ENCODE data around the gene TSSC4.

TSSC4 gene

DNA sequence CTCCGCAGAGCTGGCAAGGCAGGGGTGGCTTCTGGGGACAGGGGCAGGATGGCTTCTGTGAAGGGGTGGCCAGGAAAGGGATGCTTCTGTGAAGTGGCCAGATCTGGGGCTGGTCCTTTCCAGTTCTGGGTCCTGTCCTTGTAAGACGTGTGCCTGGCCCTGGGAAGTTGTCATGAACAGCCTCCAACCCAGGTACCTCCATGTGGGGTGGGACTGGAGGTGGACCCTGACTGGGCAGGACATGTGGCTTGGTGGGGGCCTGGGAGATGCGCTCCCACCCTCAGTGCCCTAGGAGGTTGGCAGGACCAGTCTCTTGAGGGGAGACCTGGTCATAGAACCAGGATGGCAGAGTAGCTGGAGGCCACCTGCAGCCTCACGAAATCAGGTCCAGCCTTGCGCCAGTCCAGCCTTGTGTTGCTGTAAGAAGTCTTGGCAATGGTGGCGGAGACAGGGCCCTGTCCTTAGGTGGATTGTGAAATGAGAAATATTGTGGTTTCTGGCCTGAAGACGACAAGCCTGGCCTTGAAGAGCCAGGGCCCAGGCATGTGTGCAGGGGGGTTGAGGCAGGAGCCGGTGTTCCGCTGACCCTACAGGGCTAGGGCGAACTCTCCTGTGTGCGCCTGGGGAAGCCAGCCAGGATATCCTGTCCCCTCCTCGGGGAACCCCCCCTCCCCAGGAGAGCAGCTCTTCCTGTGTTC is 46.9 kb downstream of the TSSC4 start:
- TF ChIP-seq, protein P1, sequence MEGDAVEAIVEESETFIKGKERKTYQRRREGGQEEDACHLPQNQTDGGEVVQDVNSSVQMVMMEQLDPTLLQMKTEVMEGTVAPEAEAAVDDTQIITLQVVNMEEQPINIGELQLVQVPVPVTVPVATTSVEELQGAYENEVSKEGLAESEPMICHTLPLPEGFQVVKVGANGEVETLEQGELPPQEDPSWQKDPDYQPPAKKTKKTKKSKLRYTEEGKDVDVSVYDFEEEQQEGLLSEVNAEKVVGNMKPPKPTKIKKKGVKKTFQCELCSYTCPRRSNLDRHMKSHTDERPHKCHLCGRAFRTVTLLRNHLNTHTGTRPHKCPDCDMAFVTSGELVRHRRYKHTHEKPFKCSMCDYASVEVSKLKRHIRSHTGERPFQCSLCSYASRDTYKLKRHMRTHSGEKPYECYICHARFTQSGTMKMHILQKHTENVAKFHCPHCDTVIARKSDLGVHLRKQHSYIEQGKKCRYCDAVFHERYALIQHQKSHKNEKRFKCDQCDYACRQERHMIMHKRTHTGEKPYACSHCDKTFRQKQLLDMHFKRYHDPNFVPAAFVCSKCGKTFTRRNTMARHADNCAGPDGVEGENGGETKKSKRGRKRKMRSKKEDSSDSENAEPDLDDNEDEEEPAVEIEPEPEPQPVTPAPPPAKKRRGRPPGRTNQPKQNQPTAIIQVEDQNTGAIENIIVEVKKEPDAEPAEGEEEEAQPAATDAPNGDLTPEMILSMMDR (IDR thresholded peaks at IDR 0.05): no peak
- Mint-ChIP-seq H3K27ac (no peak overlapping the region), H3K36me3 (ENCODE audit: low read depth) (no peaks in the 10 kb centered on the region), H3K9me3 (peaks cover 12% of the 10 kb centered on the region), H3K27me3 (ENCODE audit: low read depth, poor library complexity) (peaks cover 79% of the 10 kb centered on the region), H3K4me1 (peaks cover 3% of the 10 kb centered on the region), H3K4me3 (no peak overlapping the region)
- DNase-seq: no peak

DNA sequence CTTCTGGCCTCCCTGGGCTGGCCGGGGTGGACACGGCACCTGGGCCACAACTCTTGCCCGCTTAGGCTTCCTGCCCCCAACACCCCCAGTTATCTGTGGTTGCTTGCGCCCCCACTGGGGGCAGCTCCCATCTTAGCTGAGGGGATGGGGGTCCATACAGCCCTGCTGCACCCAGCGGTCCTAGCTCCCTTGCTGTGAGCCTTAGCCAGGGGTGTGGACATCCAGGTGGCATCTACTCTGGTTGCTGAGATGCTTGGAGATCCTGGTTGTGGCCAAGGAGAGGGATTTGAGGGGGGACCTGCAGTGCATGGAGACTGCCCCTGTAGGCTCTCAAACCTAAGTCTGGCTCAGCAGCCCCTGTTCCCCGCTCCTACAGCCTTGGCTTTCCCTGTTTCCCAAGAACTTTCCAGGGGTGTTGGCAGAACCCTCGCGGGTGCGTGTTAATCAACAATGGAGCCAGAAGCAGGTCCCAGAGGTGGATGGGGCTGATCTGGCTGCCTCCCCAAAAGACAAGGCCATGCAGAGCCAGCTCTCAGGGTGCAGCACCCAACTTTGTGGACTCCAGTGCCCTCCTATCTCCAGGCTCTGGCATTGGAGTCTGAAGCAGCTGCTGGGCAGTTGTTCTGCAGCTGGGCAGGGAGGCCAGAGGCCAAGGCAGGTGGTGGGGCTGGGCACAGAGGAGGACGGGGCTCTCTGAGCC is 47.6 kb downstream of the TSSC4 start:
- peaks cover 3% of the 10 kb centered on the region for H3K4me1 Mint-ChIP-seq
- H3K27me3 Mint-ChIP-seq (ENCODE audit: low read depth, poor library complexity): peaks cover 79% of the 10 kb centered on the region
- no peak for DNase-seq
- no peak overlapping the region for H3K27ac Mint-ChIP-seq
- TF ChIP-seq, protein P1 (IDR thresholded peaks at IDR 0.05): no peak
- no peak overlapping the region for H3K4me3 Mint-ChIP-seq
- H3K9me3 Mint-ChIP-seq: peaks cover 5% of the 10 kb centered on the region
- no peaks in the 10 kb centered on the region for H3K36me3 Mint-ChIP-seq (ENCODE audit: low read depth)

DNA sequence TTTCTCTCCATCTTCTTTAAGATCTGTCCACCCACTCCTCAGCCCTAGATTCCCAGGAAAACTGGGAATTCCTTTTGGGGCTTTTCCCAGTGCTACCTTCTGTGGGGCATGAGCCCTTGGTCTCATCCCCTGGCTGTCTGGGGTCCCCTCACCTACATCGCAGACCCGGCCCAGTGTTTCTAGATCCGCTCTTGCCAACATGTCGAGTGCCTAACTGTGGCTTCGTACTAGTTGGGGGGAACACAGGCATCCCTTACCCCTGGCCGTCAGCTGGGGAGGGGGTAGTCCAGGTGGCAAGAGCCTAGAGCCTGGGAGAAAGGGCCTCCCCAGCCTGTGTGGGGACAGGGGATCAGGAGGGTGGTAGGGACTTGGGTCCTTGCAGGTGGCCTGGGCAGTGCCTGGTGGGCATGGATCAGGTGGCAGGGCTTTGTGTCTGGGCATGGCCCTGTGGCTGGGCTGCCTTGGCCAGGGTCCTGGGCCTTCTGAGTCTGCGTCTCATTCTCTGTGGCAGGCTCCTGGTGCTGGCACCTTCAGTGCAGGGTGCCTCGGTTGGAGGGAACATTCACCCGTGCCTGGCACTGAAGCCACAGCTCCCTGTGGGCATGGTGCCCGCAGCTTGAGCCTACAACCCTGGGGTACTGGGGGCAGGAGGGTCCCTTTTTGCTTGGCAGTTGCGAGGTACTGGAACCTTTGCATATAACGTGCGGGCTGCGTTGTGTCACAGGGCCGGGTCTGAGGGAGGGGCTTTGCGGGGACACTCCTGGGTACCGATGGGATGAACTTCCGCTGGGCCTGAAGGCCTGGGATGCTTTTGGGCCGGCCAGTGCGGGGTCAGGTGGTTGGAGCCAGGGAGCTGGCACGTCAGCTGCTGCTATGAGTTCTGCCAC is 48.4 kb downstream of the TSSC4 start:
- H3K27me3 Mint-ChIP-seq (ENCODE audit: low read depth, poor library complexity): peaks cover 77% of the 10 kb centered on the region

DNA sequence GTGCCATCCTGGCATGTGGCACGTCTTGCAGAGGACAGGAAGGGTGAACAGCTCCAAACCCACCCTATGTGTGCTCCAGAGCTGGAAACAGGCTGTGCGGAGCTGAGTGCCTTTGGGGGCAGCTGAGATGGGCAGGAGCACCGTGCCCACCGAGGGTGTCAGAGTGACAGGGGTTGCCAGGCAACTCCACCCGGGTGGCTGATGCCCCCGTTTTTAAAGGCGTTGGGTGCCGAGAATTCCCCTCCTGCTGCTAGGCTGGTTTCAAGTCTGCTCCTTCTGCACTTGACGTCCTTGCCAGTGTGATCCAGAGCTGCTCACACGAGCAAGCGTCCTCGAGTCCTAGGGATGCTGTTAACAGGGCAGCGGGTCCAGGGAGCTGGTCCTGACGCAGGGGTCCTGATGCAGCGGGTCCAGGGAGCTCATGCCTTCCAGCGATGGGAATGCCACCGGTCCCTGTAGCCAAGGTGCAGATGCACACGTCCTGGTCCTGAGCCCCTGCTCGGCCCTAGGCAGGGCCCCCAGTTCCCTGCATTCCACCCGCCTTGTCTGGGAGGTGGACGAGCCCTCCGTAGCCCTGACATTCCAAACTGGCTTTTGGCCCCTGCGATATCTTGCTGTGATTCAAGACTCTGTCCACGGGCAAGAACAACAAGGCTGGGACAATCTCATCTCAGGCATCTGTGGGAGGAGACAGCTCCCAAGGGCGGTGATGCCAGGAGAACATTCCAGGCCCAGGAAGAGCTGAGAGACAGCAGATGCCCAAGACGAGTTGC is 49.2 kb downstream of the TSSC4 start:
- TF ChIP-seq, protein P1 (IDR thresholded peaks at IDR 0.05): no peak
- H3K27ac Mint-ChIP-seq: no peak overlapping the region
- peaks cover 76% of the 10 kb centered on the region for H3K27me3 Mint-ChIP-seq (ENCODE audit: low read depth, poor library complexity)
- H3K4me3 Mint-ChIP-seq: no peak overlapping the region
- peaks cover 3% of the 10 kb centered on the region for H3K9me3 Mint-ChIP-seq
- H3K4me1 Mint-ChIP-seq: peaks cover 3% of the 10 kb centered on the region
- no peaks in the 10 kb centered on the region for H3K36me3 Mint-ChIP-seq (ENCODE audit: low read depth)
- no peak for DNase-seq

More for the DNA sequence above, 48.4 kb downstream of the TSSC4 start:
- H3K4me3 Mint-ChIP-seq: no peak overlapping the region
- DNase-seq: no peak
- no peak overlapping the region for H3K27ac Mint-ChIP-seq
- H3K9me3 Mint-ChIP-seq: no peaks in the 10 kb centered on the region
- H3K4me1 Mint-ChIP-seq: peaks cover 3% of the 10 kb centered on the region
- TF ChIP-seq, protein P1 (IDR thresholded peaks at IDR 0.05): no peak
- no peaks in the 10 kb centered on the region for H3K36me3 Mint-ChIP-seq (ENCODE audit: low read depth)

DNA sequence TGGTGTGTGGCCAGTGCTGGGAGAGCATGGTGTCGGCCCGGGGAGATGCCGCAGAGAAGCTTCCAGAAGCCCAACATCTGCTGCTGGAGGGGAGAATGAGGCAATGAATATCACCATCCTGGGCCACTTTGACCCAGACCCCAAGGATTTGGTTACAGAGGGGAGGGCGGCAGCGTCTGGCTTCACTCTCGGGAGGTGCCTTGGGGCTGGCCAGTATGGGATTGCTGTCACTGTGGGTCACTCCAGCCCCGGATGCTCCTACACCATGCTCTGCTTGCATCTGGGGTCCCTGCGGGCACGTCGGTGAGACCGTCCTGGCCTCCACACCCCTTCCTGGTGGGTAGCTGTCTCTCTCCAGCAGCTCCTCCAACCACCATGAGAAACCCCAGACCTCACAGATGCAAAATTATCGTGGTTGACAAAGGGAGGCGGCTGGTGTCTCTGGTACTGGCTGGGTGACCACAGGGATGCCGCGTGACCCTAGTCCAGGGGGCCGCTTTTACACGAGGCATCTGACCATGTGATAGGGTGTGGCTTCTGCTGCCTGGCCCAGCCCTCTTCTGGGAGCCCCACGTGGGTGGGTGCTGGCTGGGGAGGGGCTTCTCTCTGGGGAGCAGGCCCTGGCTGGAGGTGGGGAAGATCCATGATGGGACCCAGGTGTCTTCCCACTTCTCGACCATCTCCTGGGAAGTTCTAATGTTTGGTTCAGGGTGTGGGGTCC is 49.9 kb downstream of the TSSC4 start:
- H3K36me3 Mint-ChIP-seq (ENCODE audit: low read depth): no peaks in the 10 kb centered on the region
- H3K27me3 Mint-ChIP-seq (ENCODE audit: low read depth, poor library complexity): peaks cover 76% of the 10 kb centered on the region
- H3K9me3 Mint-ChIP-seq: peaks cover 8% of the 10 kb centered on the region
- no peak overlapping the region for H3K4me3 Mint-ChIP-seq
- no peak overlapping the region for H3K27ac Mint-ChIP-seq
- H3K4me1 Mint-ChIP-seq: peaks cover under 1% of the 10 kb centered on the region
- DNase-seq: no peak
- TF ChIP-seq, protein P1 (IDR thresholded peaks at IDR 0.05): no peak

Measured in nephron progenitor cell (in vitro differentiated cells).